NCI-H1105 treated with DMSO at 0.1 percent for 48 hours (cell line): Measurements from ENCODE around the gene KCNE1.

Experiments
- DNase-seq: peaks from one replicate; lab custom pipeline; 2025; lab: John Stamatoyannopoulos, UW

KCNE1 gene

GRCh38 chr21:34535886-34536285, 23.9 kb upstream of the KCNE1 start:
- DNase-seq = peak; percentile 1

DNA sequence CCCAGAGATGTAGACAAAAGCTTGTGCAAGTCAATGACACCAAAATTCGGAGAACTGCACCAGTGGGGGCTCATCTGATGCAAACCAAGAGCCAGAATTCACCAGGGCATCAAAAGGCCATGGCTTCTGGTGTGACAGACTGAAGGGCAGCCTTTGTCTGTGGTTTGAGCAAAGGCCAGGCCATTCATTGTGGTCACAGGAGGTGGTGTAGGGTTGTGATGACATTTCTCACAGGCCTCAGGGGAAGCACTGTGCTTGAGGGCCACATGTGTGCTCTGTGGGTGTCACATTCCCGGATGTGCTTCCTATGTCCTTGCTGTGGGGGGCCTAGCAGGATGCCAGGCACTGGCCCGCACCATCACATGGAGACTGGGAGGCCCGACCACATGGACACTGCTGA, 22.5 kb upstream of the KCNE1 start:
- no peak for DNase-seq

DNA sequence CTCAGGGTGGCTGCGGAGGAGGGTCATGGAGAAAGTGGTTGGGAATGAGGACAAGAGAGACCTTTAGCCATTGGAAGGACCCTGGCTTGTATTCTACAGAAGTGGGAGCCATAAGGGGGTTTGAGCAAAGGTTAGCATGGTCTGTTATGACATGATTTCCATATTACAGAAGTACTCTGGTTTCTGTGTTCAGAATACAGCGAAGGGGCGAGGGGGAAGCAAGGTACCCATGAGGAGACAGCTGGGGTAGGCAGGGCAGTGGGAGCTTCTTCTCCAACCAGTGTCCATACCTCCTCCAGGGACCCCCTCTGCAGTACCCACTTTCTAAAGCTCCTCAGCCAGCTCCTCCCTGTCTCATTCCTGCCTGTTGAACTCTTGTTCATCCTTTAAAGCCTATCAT, 21.9 kb upstream of the KCNE1 start:
- no peak for DNase-seq

DNA sequence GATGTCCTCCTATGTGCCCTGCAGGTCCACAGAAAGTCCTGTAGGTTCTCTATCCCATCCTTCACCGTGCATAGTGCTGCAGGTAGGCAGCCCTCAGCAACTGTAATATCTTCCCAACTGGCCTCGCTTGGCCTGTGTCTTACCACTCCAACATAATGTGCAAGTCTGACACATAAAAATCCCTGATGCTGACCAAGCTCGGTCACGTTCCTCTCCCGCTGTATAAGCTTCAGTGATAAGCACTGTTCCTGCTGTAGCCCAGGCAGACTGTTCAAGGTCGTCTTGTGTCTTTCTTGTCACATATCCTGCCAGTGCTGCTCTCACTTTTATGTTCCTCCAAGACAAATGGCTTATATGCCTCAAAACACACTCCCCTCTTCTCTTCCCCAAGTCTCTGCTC, 19.4 kb upstream of the KCNE1 start:
- no peak for DNase-seq

DNA sequence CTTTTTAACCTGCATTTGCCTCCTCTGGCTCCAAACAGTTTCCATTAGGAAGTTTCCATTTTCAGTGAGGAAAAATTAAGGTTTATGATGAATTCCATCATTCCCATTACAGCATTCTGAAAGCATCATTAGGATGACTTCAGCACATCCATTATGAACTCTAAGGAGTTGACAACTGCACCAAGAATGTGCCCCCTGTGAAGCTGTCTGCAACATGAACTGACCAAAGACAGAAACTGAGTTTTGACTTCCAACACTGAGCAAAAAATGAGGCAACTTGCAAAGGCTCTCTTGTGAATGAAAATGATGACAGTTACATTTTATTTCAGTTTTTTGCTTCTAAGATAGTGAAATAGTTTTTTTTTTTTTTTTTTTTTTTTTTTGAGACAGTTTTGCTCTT, 18.3 kb upstream of the KCNE1 start:
- DNase-seq = no peak

- DNase-seq = no peak
Observed at GRCh38 chr21:34528131-34528561, 16.1 kb upstream of the KCNE1 start.

DNA sequence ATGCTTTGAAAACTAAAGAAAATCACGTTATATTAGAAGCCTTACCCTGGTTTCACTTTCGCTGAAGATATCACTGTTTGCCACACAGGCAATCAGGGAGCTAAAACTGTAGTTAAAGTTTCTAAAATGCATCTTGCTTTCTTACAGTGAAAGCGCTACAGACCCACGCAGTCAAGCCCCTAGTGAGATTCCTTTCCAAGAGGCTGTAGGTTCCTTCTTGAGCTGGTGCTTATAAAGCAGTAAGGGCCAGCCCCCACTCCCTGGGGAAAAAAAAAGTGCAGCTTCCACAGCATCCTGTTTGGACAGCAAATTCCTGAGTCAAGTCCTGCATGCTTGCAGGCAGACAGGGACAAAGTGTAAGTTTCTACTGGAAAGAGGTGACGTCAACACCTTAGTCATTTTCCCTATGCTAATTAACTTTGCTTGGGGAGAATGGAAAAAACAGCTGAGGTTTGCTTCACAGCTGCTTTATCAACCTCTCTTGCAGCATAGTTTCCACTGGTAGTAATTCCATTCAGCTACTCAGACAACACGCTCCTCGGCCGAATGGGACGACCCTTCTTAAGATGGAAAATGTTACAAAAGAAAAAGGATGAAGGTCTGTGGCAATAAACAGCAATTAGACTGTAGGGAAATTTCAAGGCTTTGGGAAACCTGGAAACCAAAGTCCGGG, 14.7 kb upstream of the KCNE1 start:
- DNase-seq = no peak

DNA sequence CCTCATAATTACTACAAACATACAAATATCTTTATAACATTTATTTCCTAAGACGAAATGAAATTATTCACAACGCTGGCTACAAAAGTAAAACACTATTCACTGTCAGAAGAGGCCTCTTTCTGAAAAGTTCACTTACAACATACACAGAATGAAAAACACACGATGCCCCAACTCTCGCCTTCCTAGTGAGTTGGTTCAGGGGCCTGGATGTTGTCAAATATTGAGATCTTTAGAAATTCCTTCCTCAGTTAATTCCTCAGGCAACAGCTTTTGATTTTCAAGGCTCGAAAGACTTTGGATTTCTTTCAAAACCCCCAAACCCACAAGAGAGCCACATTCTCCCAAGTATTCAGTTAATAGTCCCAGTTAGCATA, 14.2 kb upstream of the KCNE1 start:
- DNase-seq = no peak

- no peak for DNase-seq
Observed at GRCh38 chr21:34524646-34525601, 12.9 kb upstream of the KCNE1 start.

GRCh38 chr21:34523019-34523555, 11.1 kb upstream of the KCNE1 start:
- DNase-seq = no peak

DNA sequence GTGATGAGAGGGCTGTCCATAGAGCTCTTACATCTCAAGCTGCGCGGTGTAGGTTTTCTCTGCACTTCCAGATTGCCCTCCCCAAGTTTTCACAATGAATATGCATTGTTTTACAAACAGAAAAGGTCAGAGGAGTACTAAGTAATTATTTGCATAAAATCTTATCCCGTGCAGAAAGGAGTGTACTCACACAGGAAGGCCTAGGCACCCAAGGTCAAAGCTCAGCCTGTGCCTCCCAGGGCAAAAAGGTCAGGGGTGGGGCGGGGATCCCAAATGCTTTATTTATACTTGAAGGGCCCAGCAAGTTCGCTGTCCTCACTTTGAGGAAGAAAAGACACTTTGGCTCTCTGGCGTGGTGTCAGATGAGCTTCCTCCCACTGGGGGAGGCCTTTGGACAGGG, 10.3 kb upstream of the KCNE1 start:
- no peak for DNase-seq

- no peak for DNase-seq
Observed at GRCh38 chr21:34521561-34521960, 9.6 kb upstream of the KCNE1 start.

- no peak for DNase-seq
Observed at GRCh38 chr21:34520764-34521508, 8.9 kb upstream of the KCNE1 start.

DNA sequence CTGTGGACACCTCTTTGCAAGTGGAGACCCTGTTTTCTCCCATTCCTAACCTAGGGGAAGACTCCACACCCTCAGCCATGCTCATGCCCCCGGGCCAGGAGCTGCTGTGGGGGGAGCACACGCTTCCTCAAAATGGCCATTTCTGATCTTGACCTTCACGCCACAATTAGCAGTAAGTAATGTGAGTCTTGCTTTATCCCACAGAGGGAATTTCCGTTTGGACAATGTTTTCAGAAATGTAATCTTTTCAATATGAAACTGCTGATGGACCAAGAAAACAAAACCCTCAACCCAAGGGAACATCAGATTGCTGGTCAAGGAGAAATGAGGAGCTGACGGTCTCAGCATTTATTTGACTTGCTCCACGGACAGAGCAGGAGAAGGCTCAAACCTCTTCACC, 8.3 kb upstream of the KCNE1 start:
- no peak for DNase-seq

- no peak for DNase-seq
Observed at GRCh38 chr21:34519694-34520093, 7.7 kb upstream of the KCNE1 start.

DNA sequence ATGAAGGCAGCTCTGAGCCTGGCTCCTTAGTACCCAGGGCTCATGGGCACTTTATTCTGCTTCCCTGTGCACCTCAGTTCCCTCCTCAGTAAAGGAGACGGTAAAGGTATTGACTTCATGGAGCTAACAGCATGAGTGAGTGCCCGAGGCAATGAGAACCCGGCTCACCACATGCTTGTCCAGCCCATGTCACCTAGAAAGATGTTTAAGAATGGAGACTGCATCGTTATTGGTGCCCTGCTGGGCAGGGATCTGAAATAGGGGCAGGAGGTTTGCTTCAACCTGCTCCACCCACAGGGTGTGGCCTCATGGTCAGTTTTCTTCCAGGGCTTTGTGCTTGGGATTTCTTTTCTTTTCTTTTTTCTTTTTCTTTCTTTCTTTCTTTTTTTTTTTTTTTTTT, 7.0 kb upstream of the KCNE1 start:
- DNase-seq = no peak

GRCh38 chr21:34518301-34518700, 6.3 kb upstream of the KCNE1 start:
- DNase-seq = no peak

- DNase-seq = no peak
Observed at GRCh38 chr21:34517491-34518245, 5.7 kb upstream of the KCNE1 start.

DNA sequence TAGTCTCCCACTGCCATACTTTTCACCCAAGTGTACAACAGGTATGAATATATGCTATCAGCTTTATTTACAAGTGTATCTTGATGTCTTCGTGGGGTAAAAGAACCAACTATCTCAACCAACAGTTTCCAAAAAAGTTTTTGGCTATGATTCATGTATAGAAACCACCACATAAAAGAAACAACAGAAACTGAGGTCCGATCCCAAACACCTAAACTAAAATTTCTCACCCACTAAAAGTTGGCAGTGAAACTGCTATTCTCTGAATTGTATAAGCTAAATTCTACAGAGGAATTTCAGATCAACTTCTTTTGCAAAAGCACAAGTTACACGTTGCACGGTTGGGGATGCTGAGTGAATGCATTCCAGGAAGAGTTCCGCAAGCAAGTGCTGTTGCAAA, 5.0 kb upstream of the KCNE1 start:
- no peak for DNase-seq

GRCh38 chr21:34514576-34515115, 2.6 kb upstream of the KCNE1 start:
- no peak for DNase-seq

DNA sequence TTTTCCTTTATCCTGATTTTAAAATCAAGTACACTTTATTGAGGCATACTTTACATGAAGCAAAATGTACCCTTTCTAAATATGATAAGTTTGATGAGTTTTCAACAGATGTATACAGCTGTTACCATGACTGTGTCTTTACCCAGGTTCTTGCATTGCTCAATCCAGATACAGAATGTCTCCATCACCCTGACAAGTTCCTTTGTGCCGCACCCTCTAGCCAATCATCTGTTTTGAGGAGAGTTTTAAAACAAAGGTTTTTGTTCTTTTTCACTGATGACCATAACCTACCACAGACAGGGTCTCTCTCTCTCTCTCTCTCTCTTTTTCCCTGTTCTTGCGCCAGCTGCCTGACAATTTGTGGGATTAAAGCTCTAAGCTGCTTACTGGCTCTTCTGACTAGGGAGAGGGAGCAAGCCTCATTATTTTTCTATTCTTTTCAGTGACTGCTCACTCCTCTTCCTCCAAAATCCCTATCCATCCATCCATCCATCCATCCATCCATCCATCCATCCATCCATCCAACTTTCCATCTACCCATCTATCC, 1.2 kb upstream of the KCNE1 start:
- DNase-seq = no peak
